CD14-positive monocyte (primary cell): ENCODE results near the gene PLEKHJ1. TPM values are rescaled to one million over a fixed set of nuclear protein-coding genes. Genes with fewer than 3 reads are reported as not detected.

ENCODE experiments used
- DNase-seq, 3 donors: peaks; one replicate each; pipeline ENCODE4 v3.0.0-alpha.2; 2011 to 2022
- H2AFZ ChIP-seq: 2 replicates; pipeline ENCODE4 v1.6.0; 2012; ENCODE audit warnings: mild to moderate bottlenecking, low read depth, low read length, inconsistent platforms; ENCODE audit not compliant: insufficient read depth, poor library complexity, severe bottlenecking
- H3K27ac ChIP-seq, 2 donors: 1 replicate in 1 of 2; 2 replicates in 1 of 2; pipeline ENCODE4 v1.5.1; 2012 to 2013; ENCODE audit warnings: low read length in 2 of 2, control low read depth in 1 of 2, inconsistent platforms in 1 of 2, low read depth in 1 of 2, mild to moderate bottlenecking in 1 of 2
- H3K27me3 ChIP-seq, 2 donors: one replicate each; pipeline versions ENCODE4 v1.6.0 to v1.6.1; 2011 to 2013; ENCODE audit warnings: low read length in 2 of 2; ENCODE audit not compliant: control insufficient read depth in 2 of 2, insufficient read depth in 2 of 2
- H3K36me3 ChIP-seq, 2 donors: replicated peaks in 1 of 2; 1 replicate in 1 of 2; 2 replicates in 1 of 2; pipeline versions ENCODE4 v1.5.1 to v1.6.1; 2012 to 2013; ENCODE audit warnings: low read length in 2 of 2, control low read depth in 1 of 2, inconsistent platforms in 1 of 2, mild to moderate bottlenecking in 1 of 2; ENCODE audit not compliant: insufficient read depth in 2 of 2, control insufficient read depth in 1 of 2
- H3K4me1 ChIP-seq, 2 donors: 1 replicate in 1 of 2; 2 replicates in 1 of 2; pipeline versions ENCODE4 v1.5.1 to v1.6.1; 2012 to 2013; ENCODE audit warnings: low read length in 2 of 2, control low read depth in 1 of 2, inconsistent platforms in 1 of 2, mild to moderate bottlenecking in 1 of 2, moderate library complexity in 1 of 2; ENCODE audit not compliant: insufficient read depth in 2 of 2, control insufficient read depth in 1 of 2
- H3K4me2 ChIP-seq: replicated peaks from 2 replicates; pipeline ENCODE3; 2012; ENCODE audit warnings: low read length, moderate library complexity, mild to moderate bottlenecking; ENCODE audit not compliant: poor library complexity, severe bottlenecking; ENCODE audit errors: extremely low read depth
- H3K4me3 ChIP-seq, 3 experiments: fragments of 200-600 bp in 1 of 3; sonication (generic) in 1 of 3; replicated peaks in 1 of 3; 1 replicate in 2 of 3; 2 replicates in 1 of 3; pipeline ENCODE4 v1.5.1; 2011 to 2013; ENCODE audit warnings: low read length in 3 of 3, mild to moderate bottlenecking in 3 of 3, control low read depth in 2 of 3, low read depth in 2 of 3, inconsistent platforms in 1 of 3, moderate library complexity in 1 of 3
- H3K79me2 ChIP-seq: 2 replicates; pipeline ENCODE4 v1.6.0; 2012; ENCODE audit warnings: mild to moderate bottlenecking, control low read depth, inconsistent platforms, low read length, moderate library complexity; ENCODE audit not compliant: insufficient read depth
- H3K9ac ChIP-seq: 2 replicates; pipeline ENCODE4 v1.6.0; 2017; ENCODE audit warnings: low read length, mild to moderate bottlenecking; ENCODE audit not compliant: insufficient read depth, poor library complexity, severe bottlenecking
- H3K9me3 ChIP-seq, 2 donors: replicated peaks in 1 of 2; 1 replicate in 1 of 2; 2 replicates in 1 of 2; pipeline versions ENCODE4 v1.5.1 to v1.6.1; 2012 to 2013; ENCODE audit warnings: low read length in 2 of 2, control low read depth in 1 of 2; ENCODE audit not compliant: control insufficient read depth in 1 of 2, insufficient read depth in 1 of 2
- H4K20me1 ChIP-seq: 2 replicates; pipeline ENCODE4 v1.6.0; 2012; ENCODE audit warnings: mild to moderate bottlenecking, low read length, control low read depth, moderate library complexity; ENCODE audit not compliant: insufficient read depth
- H3K27ac Mint-ChIP-seq, 7 donors: one replicate each; pipeline ENCODE4 v1.8.0; 2020; ENCODE audit warnings: mild to moderate bottlenecking in 7 of 7, mixed read lengths in 7 of 7, moderate library complexity in 6 of 7, inconsistent platforms in 2 of 7
- H3K27me3 Mint-ChIP-seq, 3 donors: one replicate each; pipeline ENCODE4 v1.8.0; 2021 to 2022; ENCODE audit warnings: low read depth in 3 of 3, mild to moderate bottlenecking in 3 of 3, mixed read lengths in 3 of 3, moderate library complexity in 3 of 3, inconsistent platforms in 1 of 3
- H3K36me3 Mint-ChIP-seq, 2 donors: one replicate each; pipeline ENCODE4 v1.8.0; 2020; ENCODE audit warnings: mixed read lengths in 2 of 2, inconsistent platforms in 1 of 2, mild to moderate bottlenecking in 1 of 2
- H3K4me1 Mint-ChIP-seq: one replicate; pipeline ENCODE4 v1.8.0; 2020; ENCODE audit warnings: mild to moderate bottlenecking, mixed read lengths
- H3K4me3 Mint-ChIP-seq, 2 donors: one replicate each; pipeline ENCODE4 v1.8.0; 2020; ENCODE audit warnings: mild to moderate bottlenecking in 2 of 2, mixed read lengths in 2 of 2, moderate library complexity in 1 of 2
- H3K9me3 Mint-ChIP-seq, 7 donors: one replicate each; pipeline ENCODE4 v1.8.0; 2020 to 2022; ENCODE audit warnings: mixed read lengths in 7 of 7, mild to moderate bottlenecking in 6 of 7, moderate library complexity in 6 of 7, inconsistent platforms in 2 of 7
- CTCF ChIP-seq: fragments of 200-600 bp; IDR thresholded peaks from one replicate; pipeline ENCODE4 v1.8.0; 2022; ENCODE audit warnings: antibody characterized with exemption, mild to moderate bottlenecking
- WGBS: methylation state at CpG from one replicate; pipeline ENCODE4 v1.1.5; 2013; ENCODE audit warnings: missing lambda C conversion rate; ENCODE audit not compliant: insufficient coverage; 5-methylcytosine and 5-hydroxymethylcytosine counted together
- intact Hi-C, 2 donors: fragments of 100-400 bp; cut with micrococcal nuclease; formaldehyde crosslinking; loops; one replicate each; pipeline versions ENCODE4 v1.15.0 to v1.15.1; 2023
- polyA plus RNA-seq, 3 donors: library from polyadenylated mRNA; depleted of rRNA in 1 of 3; unstranded in 2 of 3; stranded (reverse) in 1 of 3; fragments of 300-500 nt in 2 of 3; fragments of >200 nt in 1 of 3; fragmentation: Illumina TruSeq in 2 of 3; gene quantifications; 1 replicate in 2 of 3; 2 replicates in 1 of 3; pipeline ENCODE4 v1.2.3, GENCODE V29; 2012 to 2021

The PLEKHJ1 gene
- polyA plus RNA-seq, 3 donors, result 62.1 to 90.0 (median 69.0) TPM

GRCh38 chr19:2230807-2231533 lies 5.2 kb downstream of the PLEKHJ1 start:
- Histone ChIP-seq H3K79me2 (peaks cover 48% of the 10 kb centered on the region), H4K20me1 (peaks cover 88% of the 10 kb centered on the region), H3K36me3 (peaks cover 52 to 75% of the 10 kb centered on the region in 2 donors), H3K4me1 (peaks cover 14 to 33% of the 10 kb centered on the region in 2 donors), H3K9ac (no peak overlapping the region), H3K4me3 (no peak overlapping the region), H3K27me3 (no peaks in the 10 kb centered on the region), H2AFZ (no peak overlapping the region), H3K9me3 (no peaks in the 10 kb centered on the region), H3K27ac (peak overlapping the region in 1 of 2 donors; percentile 51), H3K4me2 (no peak overlapping the region)
- intact Hi-C loops, result no loop called here
- WGBS, result 91% methylated on average over 8 of the region's 12 CpGs
- TF ChIP-seq CTCF, result no peak
- peaks cover 0 to under 1% (median 0%) of the 10 kb centered on the region in 7 donors for H3K9me3 Mint-ChIP-seq
- H3K4me1 Mint-ChIP-seq, result peaks cover 21% of the 10 kb centered on the region
- DNase-seq, result no peak
- H3K4me3 Mint-ChIP-seq, result no peak overlapping the region
- peaks cover 34 to 65% of the 10 kb centered on the region in 2 donors for H3K36me3 Mint-ChIP-seq
- peak overlapping the region in 4 of 7 donors; percentile 3 to 69 (median 40) for H3K27ac Mint-ChIP-seq
- peaks cover 0 to 2% (median 0%) of the 10 kb centered on the region in 3 donors for H3K27me3 Mint-ChIP-seq

- Histone ChIP-seq H3K27ac (no peak overlapping the region), H3K27me3 (no peaks in the 10 kb centered on the region), H3K4me2 (no peak overlapping the region), H3K36me3 (peaks cover 61 to 84% of the 10 kb centered on the region in 2 donors), H3K79me2 (peaks cover 39% of the 10 kb centered on the region), H3K4me1 (peaks cover 10 to 27% of the 10 kb centered on the region in 2 donors), H3K4me3 (no peak overlapping the region), H4K20me1 (peaks cover 84% of the 10 kb centered on the region), H3K9me3 (no peaks in the 10 kb centered on the region), H3K9ac (no peak overlapping the region), H2AFZ (no peak overlapping the region)
- intact Hi-C loops, result no loop called here
- 97% methylated on average over 30 of the region's 43 CpGs for WGBS
- Mint-ChIP-seq H3K4me1 (peaks cover 17% of the 10 kb centered on the region), H3K9me3 (peaks cover 0 to 2% (median 0%) of the 10 kb centered on the region in 7 donors), H3K36me3 (peaks cover 41 to 74% of the 10 kb centered on the region in 2 donors), H3K27me3 (peaks cover 0 to 2% (median 0%) of the 10 kb centered on the region in 3 donors), H3K27ac (peak overlapping the region in 1 of 7 donors; percentile 20), H3K4me3 (no peak overlapping the region)
- DNase-seq, result no peak
- no peak for TF ChIP-seq CTCF
These were observed 6.0 kb downstream of the PLEKHJ1 start for GRCh38 chr19:2230033-2230531.
